Measurements from ENCODE around the gene HIC1.
A peak's percentile ranks its signal among the peaks of the same experiment; 100 is the strongest.

HIC1 gene

DNA sequence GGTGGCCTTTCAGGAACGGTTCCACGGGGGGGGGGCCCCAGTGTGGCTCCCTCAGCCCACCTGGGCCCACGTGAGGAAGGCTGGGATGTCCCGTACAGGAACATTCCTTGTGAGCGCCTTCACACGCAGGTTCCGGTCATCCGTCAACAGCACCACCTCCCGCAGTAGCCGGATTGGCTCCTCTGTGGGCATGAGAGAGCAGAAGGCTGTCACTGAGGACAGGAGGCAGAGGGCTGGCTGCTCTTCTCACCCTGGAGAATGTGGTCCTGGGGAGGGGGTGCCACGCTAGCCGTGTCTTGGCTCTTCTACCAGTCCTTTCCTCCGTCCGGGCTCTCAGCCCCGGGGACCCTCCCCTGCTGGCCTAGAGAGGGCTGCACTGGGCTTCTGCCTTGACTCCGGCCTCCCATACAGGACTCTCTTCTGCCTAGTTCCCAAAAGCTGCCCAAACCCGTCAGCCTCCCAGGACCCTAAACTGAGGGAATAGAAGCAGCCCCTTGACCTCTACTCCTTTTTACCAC, 6.6 kb downstream of the HIC1 start:
- DNase-seq = no peak

DNA sequence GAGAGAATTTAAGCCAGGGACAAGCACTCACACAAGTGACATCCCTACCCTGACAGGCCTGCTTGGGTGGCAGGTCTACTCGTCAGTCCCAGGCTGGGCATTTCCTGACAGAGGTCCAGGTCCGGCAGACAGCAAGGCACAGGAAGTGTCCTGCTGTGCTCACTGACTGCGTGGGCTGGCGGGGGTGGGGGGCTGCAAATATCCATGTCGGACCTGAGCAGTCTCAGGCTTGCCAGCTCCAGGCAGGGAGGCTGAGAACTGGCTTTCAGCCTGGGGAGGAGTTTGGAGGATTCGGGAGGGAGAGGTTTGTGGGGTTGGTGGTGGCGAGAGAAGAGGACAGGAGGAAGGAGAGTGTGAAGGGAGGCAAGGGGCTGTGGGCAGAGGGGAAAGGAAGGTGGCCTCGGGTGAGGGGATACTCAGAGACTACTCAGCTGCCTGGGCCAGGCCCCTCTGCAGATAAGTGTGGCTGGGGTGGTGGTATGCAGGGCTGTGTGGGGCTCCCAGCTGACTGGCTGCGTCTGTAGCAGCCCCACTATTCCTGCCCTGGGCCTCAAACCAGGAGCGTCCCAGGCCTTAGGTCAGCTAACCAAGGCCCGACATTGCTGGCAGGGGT, 7.8 kb downstream of the HIC1 start:
- DNase-seq = no peak

DNA sequence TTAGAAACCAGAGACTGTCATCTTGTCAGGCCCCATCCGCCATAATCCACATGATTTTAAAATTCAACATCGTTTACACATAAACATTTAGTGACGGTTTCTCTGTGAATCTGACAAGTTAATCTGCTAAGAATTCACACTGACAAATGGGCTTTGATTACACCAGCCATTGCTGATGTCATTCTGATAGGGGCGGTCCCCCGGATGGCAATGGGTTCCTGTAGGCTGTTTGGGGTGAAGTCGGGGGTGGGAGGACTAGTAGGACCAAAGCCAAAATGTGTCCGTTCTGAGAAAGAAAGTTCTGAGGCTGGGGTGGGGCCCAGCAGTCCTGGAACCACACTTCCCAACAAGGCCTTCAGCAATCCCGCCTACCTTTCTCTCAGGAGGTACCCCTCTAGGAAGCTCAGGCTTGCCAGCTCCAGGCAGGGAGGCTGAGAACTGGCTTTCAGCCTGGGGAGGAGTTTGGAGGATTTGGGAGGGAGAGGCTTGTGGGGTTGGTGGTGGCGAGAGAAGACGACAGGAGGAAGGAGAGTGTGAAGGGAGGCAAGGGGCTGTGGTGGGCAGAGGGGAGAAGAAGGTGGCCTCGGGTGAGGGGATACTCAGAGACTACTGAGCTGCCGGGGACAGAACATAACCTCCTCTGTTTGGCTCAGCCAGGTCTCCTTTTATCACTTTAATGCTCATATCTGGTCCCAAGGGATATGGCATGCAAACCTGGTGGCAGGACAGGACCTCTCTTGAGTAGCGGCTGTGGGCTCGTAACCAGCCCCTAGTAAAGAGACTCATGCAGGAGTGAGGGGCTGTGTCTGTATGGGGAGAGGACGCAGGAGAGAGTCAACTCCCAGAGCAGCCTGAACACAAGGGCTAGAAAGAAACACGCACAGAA, 8.6 kb downstream of the HIC1 start:
- DNase-seq = no peak

GRCh38 chr17:2064147-2064489, 9.2 kb downstream of the HIC1 start:
- no peak for DNase-seq

DNA sequence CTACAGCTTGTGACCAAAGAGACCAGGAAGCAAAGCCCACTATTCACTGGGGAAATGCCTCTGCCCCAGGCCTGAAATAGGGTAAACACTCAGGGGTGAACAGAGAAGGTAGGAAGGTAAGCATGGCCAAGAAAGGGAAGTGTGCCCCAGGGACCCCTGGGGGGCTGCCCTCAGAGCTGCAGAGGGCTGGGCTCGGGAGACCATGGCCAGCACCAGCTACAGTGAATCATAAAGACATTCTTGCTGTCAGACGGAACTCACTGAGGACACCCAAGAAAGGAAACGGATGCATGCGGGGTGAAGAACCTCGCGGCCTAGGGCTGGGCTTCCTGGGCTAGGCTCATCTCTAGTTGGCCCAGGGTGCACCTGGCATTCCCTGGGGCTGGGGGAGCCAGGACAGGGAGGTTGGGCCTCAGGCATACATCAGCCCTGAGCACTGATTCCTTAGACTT, 9.6 kb downstream of the HIC1 start:
- no peak for DNase-seq

- peak; percentile 58 for DNase-seq
These were observed 10.3 kb downstream of the HIC1 start for GRCh38 chr17:2064980-2065785.

- no peak for DNase-seq
These were observed 11.1 kb downstream of the HIC1 start for GRCh38 chr17:2065949-2066400.

- DNase-seq = no peak
These were observed 12.2 kb downstream of the HIC1 start for GRCh38 chr17:2067048-2067561.

DNA sequence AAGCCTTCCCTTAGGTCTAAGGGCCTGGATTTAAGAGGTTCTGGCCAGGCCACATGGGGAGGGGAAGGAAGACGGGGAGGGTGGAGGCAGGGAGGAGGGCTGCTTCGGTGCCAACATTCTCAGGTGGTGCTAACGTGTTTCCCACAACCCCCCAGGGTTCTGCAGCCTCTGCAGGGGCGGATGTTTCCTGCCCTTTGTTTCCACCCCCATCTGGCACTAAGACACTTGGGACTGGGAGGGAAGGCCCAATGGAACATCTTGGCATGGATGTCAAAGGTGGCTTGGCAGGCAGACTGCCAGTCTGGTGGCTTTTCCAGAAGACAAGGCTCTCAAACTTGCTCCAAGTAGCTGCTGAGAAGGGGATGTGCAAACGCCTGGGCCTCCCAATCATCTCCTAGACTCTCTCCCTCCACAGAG, 12.7 kb downstream of the HIC1 start:
- DNase-seq = no peak

DNA sequence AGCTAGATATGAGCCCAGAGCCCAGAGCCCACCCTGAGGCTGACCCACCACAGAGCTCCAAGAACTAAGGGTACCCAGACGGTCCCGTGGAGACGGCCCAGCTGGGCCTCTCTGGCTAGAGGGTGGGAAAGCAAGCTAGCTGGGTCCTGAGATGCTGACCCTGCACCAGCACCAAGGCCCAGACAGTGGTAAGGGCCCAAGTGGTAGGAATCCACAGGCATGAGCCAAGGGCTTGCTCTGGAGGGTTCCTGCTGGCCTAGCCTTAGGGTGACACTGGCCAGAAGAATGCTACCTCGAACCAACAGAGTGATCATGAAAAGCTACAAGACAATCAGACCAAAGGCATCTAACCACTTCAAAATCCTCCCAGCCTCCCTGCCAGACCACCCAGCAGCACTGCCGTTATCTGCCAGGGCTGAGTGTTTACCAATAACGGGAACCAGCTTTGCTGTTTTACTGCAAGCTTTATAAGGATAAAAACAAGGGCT, 13.2 kb downstream of the HIC1 start:
- no peak for DNase-seq

GRCh38 chr17:2068519-2069051, 13.7 kb downstream of the HIC1 start:
- no peak for DNase-seq

- DNase-seq = no peak
These were observed 15.5 kb downstream of the HIC1 start for GRCh38 chr17:2070241-2071023.

DNA sequence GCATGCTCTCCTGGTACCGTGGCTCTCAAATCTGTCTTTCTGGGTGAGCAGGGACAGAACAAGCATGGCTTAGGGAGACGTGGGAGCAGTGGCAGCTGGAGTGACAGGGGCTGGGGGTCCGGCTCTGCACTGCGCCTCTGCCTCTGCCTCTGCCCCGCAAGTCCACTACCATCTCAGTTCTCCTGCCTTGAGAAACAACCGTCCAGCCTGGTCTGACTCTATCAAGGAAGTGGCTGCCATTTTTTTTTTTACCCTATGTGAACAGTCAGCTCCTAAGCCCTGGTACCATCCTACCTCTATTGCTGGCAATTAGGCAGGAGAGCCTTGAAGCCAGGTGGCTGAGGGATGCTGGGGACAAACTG, 16.1 kb downstream of the HIC1 start:
- DNase-seq = no peak

DNA sequence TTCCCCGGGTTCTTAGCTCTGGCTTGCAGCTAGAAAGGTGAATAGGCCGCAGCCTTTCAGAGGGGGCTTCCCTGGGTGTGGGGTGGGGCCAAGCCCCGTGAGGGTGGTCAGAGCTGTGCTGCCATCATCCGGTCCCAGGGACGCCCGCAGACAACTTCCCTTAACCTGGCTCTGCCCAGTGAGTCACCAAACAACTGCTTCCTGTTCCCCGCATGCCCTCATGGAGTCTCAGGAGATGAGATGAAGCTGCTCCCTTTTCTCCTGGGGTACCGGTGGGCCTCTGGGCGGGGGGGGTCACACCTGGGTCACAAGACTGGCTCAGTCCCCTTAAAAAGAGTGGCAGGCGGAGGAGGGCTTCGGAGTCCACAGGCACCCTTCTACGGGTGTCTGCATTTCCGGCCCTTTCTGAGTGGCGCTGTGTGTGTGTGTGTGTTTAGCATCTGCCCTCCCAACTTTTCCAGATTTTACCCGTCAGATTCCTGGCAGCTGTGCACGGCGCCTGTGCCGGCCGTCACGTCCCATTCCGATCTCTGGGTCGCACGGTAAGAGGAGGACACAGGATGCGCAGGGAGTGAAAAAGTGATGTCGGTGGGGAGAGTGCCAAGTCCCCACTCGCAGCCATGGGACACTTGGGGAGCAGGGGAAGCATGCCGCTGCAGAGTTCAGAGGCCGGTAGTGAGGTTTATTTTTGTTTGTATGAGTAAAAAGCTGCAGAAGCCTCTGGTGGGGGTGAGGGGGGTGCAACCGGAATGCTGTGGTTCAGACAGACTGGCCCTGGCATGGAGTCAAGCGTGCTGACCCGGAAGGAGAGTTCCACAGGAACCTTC, 16.8 kb downstream of the HIC1 start:
- DNase-seq = no peak

DNA sequence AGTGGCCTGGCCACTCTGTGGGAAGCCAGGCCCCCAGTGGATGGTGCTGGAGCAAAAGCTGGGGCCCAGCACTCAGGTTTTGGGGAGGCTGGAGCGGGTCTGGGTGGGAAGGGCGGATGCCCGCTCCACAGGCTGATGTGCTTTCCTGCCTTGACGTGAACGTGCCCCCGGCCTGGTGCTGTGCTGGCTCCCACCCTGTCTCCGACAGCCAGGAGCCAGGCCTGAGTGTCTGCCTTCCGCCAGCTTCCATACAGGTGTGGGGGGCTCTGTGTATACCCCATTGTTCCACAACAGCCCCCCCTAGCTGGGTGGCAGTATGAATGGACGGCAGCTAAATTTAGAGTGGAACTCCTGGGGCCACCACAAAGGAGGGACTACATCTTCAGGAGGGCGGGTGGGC, 20.0 kb downstream of the HIC1 start:
- DNase-seq = no peak

DNA sequence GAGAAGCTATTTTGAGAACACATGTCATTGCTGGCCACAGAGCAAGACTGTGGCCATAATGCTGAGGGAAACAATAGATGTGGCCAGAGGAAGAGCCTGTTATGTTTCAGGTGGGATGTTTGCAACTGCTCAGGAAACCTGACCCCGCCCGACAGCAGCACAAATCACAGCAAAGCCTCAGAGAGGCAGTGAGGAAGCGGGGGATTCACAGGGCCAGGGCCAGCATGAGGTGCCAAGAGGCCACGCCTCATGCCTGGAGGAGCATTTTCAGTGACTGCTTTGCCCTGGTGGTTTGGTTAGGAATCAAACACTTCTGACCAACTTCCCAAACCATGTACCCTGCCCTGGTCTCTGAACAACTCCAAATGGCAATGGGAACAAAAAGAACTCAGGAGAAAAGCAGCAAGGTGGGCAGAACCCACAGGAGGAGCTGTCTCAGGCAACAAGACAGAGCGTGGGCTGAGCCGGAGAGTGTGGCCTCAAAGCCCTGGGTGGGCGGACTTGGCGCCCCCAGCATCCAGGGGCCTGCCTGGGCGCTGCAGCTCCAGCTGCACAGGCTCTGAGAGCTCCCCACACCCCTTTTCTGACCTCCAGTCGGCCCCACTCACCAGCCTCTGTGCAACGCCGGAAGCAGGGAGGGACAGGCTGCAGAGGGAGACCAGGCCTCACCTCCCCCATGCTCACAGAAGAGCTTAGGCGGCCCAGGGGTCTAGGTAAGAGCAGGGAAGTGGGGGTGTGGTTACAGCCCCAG, 20.6 kb downstream of the HIC1 start:
- DNase-seq = no peak

DNA sequence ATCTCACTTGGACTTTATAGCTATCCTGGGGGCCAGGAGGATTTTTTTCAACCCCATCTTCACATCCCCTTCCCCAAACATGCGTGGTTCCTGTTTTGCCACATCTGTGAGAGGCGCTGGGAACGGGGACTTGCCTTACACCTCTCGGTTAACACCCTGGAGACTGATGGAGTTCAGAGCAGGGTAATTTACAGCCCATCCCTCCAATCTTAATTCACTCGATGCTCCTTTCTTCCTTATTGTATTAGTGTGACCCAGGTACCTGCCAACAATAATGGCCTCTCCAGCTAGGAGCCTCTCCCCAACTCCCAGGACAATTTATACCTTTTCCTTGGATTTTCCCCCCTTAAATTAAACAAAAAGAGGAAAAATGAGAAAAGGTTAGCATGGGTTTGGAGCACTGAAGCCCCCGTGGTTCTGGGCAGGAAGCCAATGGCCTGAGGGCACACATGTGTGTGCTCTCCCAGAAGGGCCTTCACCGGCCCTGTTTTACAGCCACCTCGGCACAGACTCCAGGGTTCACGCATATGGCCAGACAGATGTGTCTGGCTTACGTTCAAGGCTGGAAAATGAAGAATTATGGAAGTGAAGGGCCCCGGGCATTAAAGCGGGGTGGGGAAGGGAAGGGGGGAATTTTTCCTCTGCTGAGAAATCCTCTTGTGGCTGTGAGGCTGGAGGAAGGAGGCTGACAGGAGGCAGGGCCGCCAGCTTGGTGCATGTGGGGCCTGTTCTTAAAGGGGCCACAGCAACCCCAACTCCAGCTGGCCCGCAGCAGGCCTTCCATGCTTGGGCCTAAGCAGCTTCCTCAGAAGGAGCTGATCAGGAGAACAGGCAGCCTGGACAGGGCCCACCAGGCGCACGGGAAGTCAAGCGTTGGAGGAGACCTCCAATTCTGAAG, 21.4 kb downstream of the HIC1 start:
- no peak for DNase-seq

- no peak for DNase-seq
These were observed 22.1 kb downstream of the HIC1 start for GRCh38 chr17:2077040-2077439.

DNA sequence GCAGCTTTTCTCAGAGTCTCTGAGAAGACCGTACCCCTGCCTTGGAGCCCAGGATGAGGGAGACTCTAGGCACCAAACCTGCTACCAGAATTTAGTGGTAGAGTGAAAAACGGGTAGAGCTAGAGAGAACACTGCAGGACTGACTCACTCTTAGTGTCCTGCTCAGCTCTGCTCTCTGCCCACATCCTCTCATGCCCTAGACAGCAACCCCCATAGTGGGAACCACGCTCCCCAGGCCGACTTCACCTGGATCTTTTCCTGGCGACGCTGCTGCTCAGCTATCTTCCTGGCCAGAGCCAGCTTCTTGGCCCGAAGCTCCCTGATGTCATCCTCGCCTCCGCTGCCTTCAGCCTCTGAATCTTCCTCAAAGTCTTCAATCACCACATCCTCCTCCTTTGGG, 26.7 kb downstream of the HIC1 start:
- DNase-seq = no peak
